ENCODE measurements around the gene C16orf87.

GRCh38 chr16:46756772-46757171 lies 74.2 kb downstream of the C16orf87 start:
- TF ChIP-seq POLR2AphosphoS5 (IDR thresholded peaks at IDR 0.05) (no peak), CTCF (IDR thresholded peaks at IDR 0.05) (no peak)

Measured in upper lobe of left lung (tissue), 4 donors.